Panc1 (cell line): ENCODE results near the gene UBQLN2.

Experiments
- CTCF ChIP-seq: fragments of 450-650 bp; IDR thresholded peaks from 2 replicates; pipeline ENCODE4 v1.5.1; 2017; ENCODE audit warnings: mild to moderate bottlenecking
- POLR2AphosphoS5 ChIP-seq: IDR thresholded peaks from 2 replicates; pipeline ENCODE4 v1.6.1; 2012; ENCODE audit warnings: mild to moderate bottlenecking, low read depth, low read length, moderate library complexity
- TCF7L2 ChIP-seq: IDR thresholded peaks from 2 replicates; pipeline ENCODE4 v1.6.1; 2011; ENCODE audit warnings: mild to moderate bottlenecking, low read depth, low read length, inconsistent platforms

DNA sequence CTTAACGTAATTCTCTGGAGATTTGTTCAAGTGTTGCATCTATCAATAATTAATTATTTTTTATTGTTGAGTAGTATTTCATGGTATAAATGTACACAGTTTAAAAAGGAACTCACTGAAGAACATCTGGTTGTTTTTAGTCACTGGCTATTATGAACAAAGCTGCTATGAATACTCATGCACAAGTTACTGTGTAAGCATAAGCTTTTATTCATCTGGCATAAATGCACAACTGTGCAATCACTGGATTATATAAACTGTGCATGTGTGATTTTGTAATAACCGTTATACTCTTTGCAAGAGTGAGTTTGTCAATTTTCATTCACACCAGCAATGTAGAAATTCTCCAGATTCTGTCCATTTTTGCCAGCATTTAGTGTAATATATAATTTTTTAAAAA is 43.8 kb upstream of the UBQLN2 start:
- TF ChIP-seq POLR2AphosphoS5 = no peak
- no peak for TF ChIP-seq CTCF
- no peak for TF ChIP-seq TCF7L2
